ENCODE measurements around the gene SLC25A27. TPM values are rescaled to one million over a fixed set of nuclear protein-coding genes. Genes with fewer than 3 reads are reported as not detected.

Gene SLC25A27
- total and polyA plus RNA-seq, 8 donors, result 1.6 to 55.8 (median 32.4) TPM

DNA sequence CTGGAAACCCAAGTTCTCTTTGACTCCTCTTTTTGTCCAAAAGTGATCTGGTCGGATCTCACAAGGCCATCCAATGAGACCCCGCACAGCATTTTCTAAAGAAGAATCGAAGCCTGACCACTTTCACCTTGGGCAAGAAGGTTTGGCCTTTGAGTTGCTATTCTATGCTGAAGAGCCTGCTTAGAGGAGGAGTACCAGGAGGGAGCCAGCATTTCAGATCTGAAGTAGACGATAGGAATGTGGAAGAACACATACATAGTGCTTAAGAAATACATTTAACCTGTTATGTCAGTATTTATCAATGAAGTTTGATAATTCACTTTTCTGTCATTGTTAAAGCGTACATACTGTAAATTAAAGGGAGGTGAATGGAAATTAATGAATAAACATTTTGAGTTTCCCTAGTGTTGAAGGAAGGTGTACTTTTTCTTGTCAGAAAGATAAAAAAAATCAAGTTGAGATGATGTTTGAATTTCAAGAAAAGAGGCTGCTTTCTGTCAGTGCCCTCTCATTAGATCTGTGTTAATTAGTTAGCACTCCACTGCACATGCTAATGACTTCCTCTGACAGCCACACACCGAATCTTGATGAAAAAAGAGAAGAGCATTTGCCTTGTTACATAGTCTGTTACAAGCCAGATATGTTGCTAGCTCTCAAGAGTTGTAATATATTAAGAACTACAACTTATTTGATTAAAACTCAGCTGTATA is 24.0 kb downstream of the SLC25A27 start:
- Histone ChIP-seq H3K4me1 (no peaks in the 10 kb centered on the region), H3K9me3 (no peaks in the 10 kb centered on the region), H3K27me3 (no peaks in the 10 kb centered on the region), H3K4me3 (no peak overlapping the region), H3K36me3 (peaks cover 0 to 52% (median 30%) of the 10 kb centered on the region in 4 donors), H3K27ac (no peak overlapping the region)
- intact Hi-C loops (cut with DNase I; ENCODE audit: low total_unique reads), result no loop called here
- 86 to 91% (median 88%) methylated on average over 6 of the region's 6 CpGs for WGBS, 5 donors
- no peak for DNase-seq
- TF ChIP-seq, protein P1, sequence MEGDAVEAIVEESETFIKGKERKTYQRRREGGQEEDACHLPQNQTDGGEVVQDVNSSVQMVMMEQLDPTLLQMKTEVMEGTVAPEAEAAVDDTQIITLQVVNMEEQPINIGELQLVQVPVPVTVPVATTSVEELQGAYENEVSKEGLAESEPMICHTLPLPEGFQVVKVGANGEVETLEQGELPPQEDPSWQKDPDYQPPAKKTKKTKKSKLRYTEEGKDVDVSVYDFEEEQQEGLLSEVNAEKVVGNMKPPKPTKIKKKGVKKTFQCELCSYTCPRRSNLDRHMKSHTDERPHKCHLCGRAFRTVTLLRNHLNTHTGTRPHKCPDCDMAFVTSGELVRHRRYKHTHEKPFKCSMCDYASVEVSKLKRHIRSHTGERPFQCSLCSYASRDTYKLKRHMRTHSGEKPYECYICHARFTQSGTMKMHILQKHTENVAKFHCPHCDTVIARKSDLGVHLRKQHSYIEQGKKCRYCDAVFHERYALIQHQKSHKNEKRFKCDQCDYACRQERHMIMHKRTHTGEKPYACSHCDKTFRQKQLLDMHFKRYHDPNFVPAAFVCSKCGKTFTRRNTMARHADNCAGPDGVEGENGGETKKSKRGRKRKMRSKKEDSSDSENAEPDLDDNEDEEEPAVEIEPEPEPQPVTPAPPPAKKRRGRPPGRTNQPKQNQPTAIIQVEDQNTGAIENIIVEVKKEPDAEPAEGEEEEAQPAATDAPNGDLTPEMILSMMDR (IDR thresholded peaks at IDR 0.05), result no peak
- TF ChIP-seq POLR2AphosphoS5 (IDR thresholded peaks at IDR 0.05), result no peak
- TF ChIP-seq EP300 (IDR thresholded peaks at IDR 0.05), result no peak
- TF ChIP-seq POLR2A (IDR thresholded peaks at IDR 0.05), result no peak

DNA sequence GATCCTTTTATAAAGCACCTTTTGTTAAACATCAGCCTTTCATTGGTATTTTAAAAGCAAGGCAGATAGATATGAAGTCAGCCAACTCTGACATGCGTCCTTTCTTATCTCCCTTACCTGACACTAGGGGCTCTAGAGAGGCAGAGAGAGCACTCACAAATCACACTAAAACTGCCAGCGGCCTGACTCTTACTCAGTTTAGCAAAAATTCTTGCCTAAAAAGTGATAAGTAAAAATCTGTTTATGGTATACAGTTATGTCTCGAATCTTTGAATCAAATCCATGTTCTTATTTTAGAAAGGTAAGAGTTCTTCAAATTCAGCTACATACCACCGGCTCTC is 24.5 kb downstream of the SLC25A27 start:
- H3K36me3 ChIP-seq, result peaks cover 0 to 48% (median 29%) of the 10 kb centered on the region in 4 donors
- peak in 1 of 2 donors; percentile 7 for DNase-seq
- H3K4me3 ChIP-seq, result no peak overlapping the region
- no peaks in the 10 kb centered on the region for H3K27me3 ChIP-seq
- TF ChIP-seq EP300 (IDR thresholded peaks at IDR 0.05), result no peak
- TF ChIP-seq POLR2A (IDR thresholded peaks at IDR 0.05), result no peak
- no peaks in the 10 kb centered on the region for H3K9me3 ChIP-seq
- H3K27ac ChIP-seq, result no peak overlapping the region
- no peaks in the 10 kb centered on the region for H3K4me1 ChIP-seq
- WGBS, 5 donors, result 67 to 83% (median 77%) methylated on average over 4 of the region's 4 CpGs
- intact Hi-C loops (cut with DNase I; ENCODE audit: low total_unique reads), result no loop called here

- no peak for DNase-seq
- Histone ChIP-seq H3K27me3 (no peaks in the 10 kb centered on the region), H3K36me3 (no peaks in the 10 kb centered on the region), H3K27ac (no peak overlapping the region), H3K4me3 (no peak overlapping the region), H3K4me1 (no peaks in the 10 kb centered on the region), H3K9me3 (peaks cover 0 to 6% (median 0%) of the 10 kb centered on the region in 4 donors)
- intact Hi-C loops (cut with DNase I; ENCODE audit: low total_unique reads), result no loop called here
- no peak for TF ChIP-seq EP300 (IDR thresholded peaks at IDR 0.05)
- no peak for TF ChIP-seq POLR2AphosphoS5 (IDR thresholded peaks at IDR 0.05)
- TF ChIP-seq, protein P1 (IDR thresholded peaks at IDR 0.05), result no peak
- TF ChIP-seq POLR2A (IDR thresholded peaks at IDR 0.05), result no peak
- 68 to 75% (median 73%) methylated on average over 4 of the region's 4 CpGs for WGBS, 5 donors
Measured at GRCh38 chr6:46684771-46685170, 32.0 kb downstream of the SLC25A27 start.

DNA sequence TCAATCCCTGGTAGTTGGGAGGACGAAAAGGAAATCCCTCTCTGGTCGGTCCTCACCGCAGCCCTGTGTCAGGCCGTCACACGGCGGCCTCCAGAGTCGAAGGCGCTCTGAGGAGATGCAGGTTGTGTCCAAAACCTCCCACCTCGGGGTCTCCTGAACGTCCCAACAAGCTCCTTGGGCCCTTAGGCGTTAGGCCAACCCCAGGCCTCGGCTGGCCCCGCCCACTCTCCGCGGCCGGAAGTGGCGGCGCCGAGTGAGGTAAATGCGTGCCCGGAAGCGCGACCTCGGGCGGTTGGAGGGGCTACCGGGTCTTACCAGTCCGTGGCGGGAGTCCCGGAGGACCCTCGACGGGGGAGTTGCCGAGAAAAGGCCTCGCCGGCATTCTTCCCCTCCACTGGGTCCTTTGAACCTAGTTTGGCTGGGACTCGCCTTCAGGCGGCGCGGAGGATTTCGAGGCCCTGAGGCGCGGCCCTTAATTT is 34.9 kb downstream of the SLC25A27 start, which contains the start of gene TDRD6:
Gene TDRD6, plus strand, starts transcription at position 267 of the 479 bp plus-strand sequence. CDS start 244 bp downstream, outside the sequence.
- 88 to 96% (median 90%) methylated on average over 17 to 41 of the region's 41 CpGs for WGBS, 5 donors
- TF ChIP-seq POLR2A (IDR thresholded peaks at IDR 0.05) (no peak), EP300 (IDR thresholded peaks at IDR 0.05) (no peak), POLR2AphosphoS5 (IDR thresholded peaks at IDR 0.05) (no peak)
- TF ChIP-seq, protein P1 (IDR thresholded peaks at IDR 0.05), result no peak
- H3K27me3 ChIP-seq, result no peaks in the 10 kb centered on the region
- H3K9me3 ChIP-seq, result peaks cover 0 to 6% (median 0%) of the 10 kb centered on the region in 4 donors
- no peak within 1 kb of the TSS for H3K4me3 ChIP-seq
- intact Hi-C loops (cut with DNase I; ENCODE audit: low total_unique reads), result no loop called here
- H3K27ac ChIP-seq, result no peak within 1 kb of the TSS
- no peaks in the 10 kb centered on the region for H3K4me1 ChIP-seq
- no peak for DNase-seq
- H3K36me3 ChIP-seq, result no peaks in the 10 kb centered on the region
